Mesodermal cell (in vitro differentiated cells): ENCODE measurements around the gene DNAL1. TPM values are rescaled to one million over a fixed set of nuclear protein-coding genes. Genes with fewer than 3 reads are reported as not detected.
A peak's percentile ranks its signal among the peaks of the same experiment; 100 is the strongest.

Experiments
- H3K27ac ChIP-seq: 2 replicates; pipeline ENCODE4 v1.7.0; 2013; ENCODE audit warnings: mild to moderate bottlenecking, low read depth, low read length, moderate library complexity; ENCODE audit not compliant: severe bottlenecking
- H3K36me3 ChIP-seq: 2 replicates; pipeline ENCODE4 v1.7.1; 2013; ENCODE audit warnings: mild to moderate bottlenecking, low read length, moderate library complexity; ENCODE audit not compliant: control insufficient read depth, insufficient read depth
- H3K4me1 ChIP-seq: one replicate; pipeline ENCODE4 v1.7.1; 2013; ENCODE audit warnings: mild to moderate bottlenecking, low read length; ENCODE audit not compliant: insufficient read depth, control insufficient read depth, poor library complexity, severe bottlenecking
- H3K4me3 ChIP-seq: 2 replicates; pipeline ENCODE4 v1.7.0; 2013; ENCODE audit warnings: low read length, control low read depth, mild to moderate bottlenecking; ENCODE audit not compliant: insufficient read depth, poor library complexity, severe bottlenecking; ENCODE audit errors: extremely low read depth
- H3K9me3 ChIP-seq: 2 replicates; pipeline ENCODE4 v1.7.1; 2013; ENCODE audit warnings: mild to moderate bottlenecking, low read length, moderate library complexity; ENCODE audit not compliant: control insufficient read depth
- WGBS, 2 experiments: methylation state at CpG; one replicate each; pipeline ENCODE4 v1.1.5; 2013; ENCODE audit warnings: missing lambda C conversion rate in 2 of 2; ENCODE audit not compliant: insufficient coverage in 2 of 2; 5-methylcytosine and 5-hydroxymethylcytosine counted together
- polyA plus RNA-seq, 2 experiments: library from polyadenylated mRNA; stranded (reverse); fragments of 50-300 nt; gene quantifications; one replicate each; pipeline ENCODE4 v1.2.3, GENCODE V29; 2013

The DNAL1 gene
- polyA plus RNA-seq (2013, experiment 1 of 2) = 9.7 TPM
- 10.6 TPM for polyA plus RNA-seq (2013, experiment 2 of 2)

- WGBS, 2 experiments = 0 to 1% methylated on average over 39 to 43 of the region's 43 CpGs
- H3K4me1 ChIP-seq = no peaks in the 10 kb centered on the region
- H3K36me3 ChIP-seq = no peaks in the 10 kb centered on the region
- peak within 1 kb of the TSS; percentile 80 for H3K27ac ChIP-seq
- H3K9me3 ChIP-seq = no peaks in the 10 kb centered on the region
- peak within 1 kb of the TSS; percentile 68 for H3K4me3 ChIP-seq
Measured at GRCh38 chr14:73644531-73645247, at the start of gene DNAL1. DNAL1 (plus strand) TSS chr14:73644986; CDS start chr14:73645040, 54 bp downstream.

- no peaks in the 10 kb centered on the region for H3K4me1 ChIP-seq
- peaks cover under 1% of the 10 kb centered on the region for H3K9me3 ChIP-seq
- no peak overlapping the region for H3K27ac ChIP-seq
- H3K4me3 ChIP-seq = no peak overlapping the region
- H3K36me3 ChIP-seq = no peaks in the 10 kb centered on the region
Measured at GRCh38 chr14:73599499-73599898, 45.3 kb upstream of the DNAL1 start.

- H3K9me3 ChIP-seq = peaks cover 4% of the 10 kb centered on the region
- H3K4me3 ChIP-seq = no peak overlapping the region
- H3K4me1 ChIP-seq = no peaks in the 10 kb centered on the region
- 60 to 100% methylated on average over 1 of the region's 3 CpGs for WGBS, 2 experiments
- no peak overlapping the region for H3K27ac ChIP-seq
- no peaks in the 10 kb centered on the region for H3K36me3 ChIP-seq
Measured at GRCh38 chr14:73602994-73603393, 41.8 kb upstream of the DNAL1 start.

GRCh38 chr14:73606271-73606670 is 38.5 kb upstream of the DNAL1 start:
- no peaks in the 10 kb centered on the region for H3K36me3 ChIP-seq
- 86% methylated on average over 2 of the region's 3 CpGs; no CpG with 5 or more reads in 1 of the 2 experiments for WGBS, 2 experiments
- no peaks in the 10 kb centered on the region for H3K4me1 ChIP-seq
- H3K9me3 ChIP-seq = peaks cover 10% of the 10 kb centered on the region
- no peak overlapping the region for H3K27ac ChIP-seq
- H3K4me3 ChIP-seq = no peak overlapping the region

- Histone ChIP-seq H3K36me3 (no peaks in the 10 kb centered on the region), H3K4me1 (no peaks in the 10 kb centered on the region), H3K27ac (no peak overlapping the region), H3K9me3 (peaks cover 10% of the 10 kb centered on the region), H3K4me3 (no peak overlapping the region)
- 80% methylated on average over 1 of the region's 1 CpG; no CpG with 5 or more reads in 1 of the 2 experiments for WGBS, 2 experiments
Measured at GRCh38 chr14:73607241-73607640, 37.5 kb upstream of the DNAL1 start.

GRCh38 chr14:73610687-73611086 is 34.1 kb upstream of the DNAL1 start:
- Histone ChIP-seq H3K4me3 (no peak overlapping the region), H3K27ac (no peak overlapping the region), H3K36me3 (no peaks in the 10 kb centered on the region), H3K9me3 (peaks cover 6% of the 10 kb centered on the region), H3K4me1 (peaks cover 4% of the 10 kb centered on the region)
- WGBS, 2 experiments = 71 to 79% methylated on average over 1 to 2 of the region's 2 CpGs

GRCh38 chr14:73612339-73613045 is 32.3 kb upstream of the DNAL1 start, which contains the start of gene ACOT6:
ACOT6 (plus strand) TSS chr14:73612517; CDS start chr14:73612572, 55 bp downstream.
- Histone ChIP-seq H3K27ac (peak within 1 kb of the TSS; percentile 25), H3K4me3 (peak within 1 kb of the TSS; percentile 55), H3K9me3 (peaks cover 6% of the 10 kb centered on the region), H3K36me3 (no peaks in the 10 kb centered on the region), H3K4me1 (peaks cover 4% of the 10 kb centered on the region)
- 1% methylated on average over 72 to 83 of the region's 84 CpGs for WGBS, 2 experiments

- peak overlapping the region; percentile 55 for H3K4me3 ChIP-seq
- no peaks in the 10 kb centered on the region for H3K36me3 ChIP-seq
- H3K27ac ChIP-seq = no peak overlapping the region
- peaks cover 4% of the 10 kb centered on the region for H3K4me1 ChIP-seq
- H3K9me3 ChIP-seq = peaks cover 6% of the 10 kb centered on the region
- WGBS, 2 experiments = 10 to 15% methylated on average over 11 to 12 of the region's 13 CpGs
Measured at GRCh38 chr14:73613046-73613383, 31.8 kb upstream of the DNAL1 start.

GRCh38 chr14:73613419-73613963 is 31.3 kb upstream of the DNAL1 start:
- Histone ChIP-seq H3K4me3 (peak overlapping the region; percentile 55), H3K27ac (no peak overlapping the region), H3K4me1 (peaks cover 4% of the 10 kb centered on the region), H3K9me3 (peaks cover 6% of the 10 kb centered on the region), H3K36me3 (no peaks in the 10 kb centered on the region)
- 80 to 100% methylated on average over 1 of the region's 3 CpGs for WGBS, 2 experiments

- Histone ChIP-seq H3K36me3 (no peaks in the 10 kb centered on the region), H3K27ac (no peak overlapping the region), H3K4me1 (peaks cover 4% of the 10 kb centered on the region), H3K9me3 (no peaks in the 10 kb centered on the region), H3K4me3 (no peak overlapping the region)
- WGBS, 2 experiments = 53 to 78% methylated on average over 4 of the region's 4 CpGs
Measured at GRCh38 chr14:73616831-73617230, 28.0 kb upstream of the DNAL1 start.
